ENCODE measurements around the gene RRAGA. TPM values are rescaled to one million over a fixed set of nuclear protein-coding genes. Genes with fewer than 3 reads are reported as not detected.
"Not testable (repeated sequence)": the region's sequence is repeated elsewhere in the genome, so short reads cannot be mapped to it uniquely, and the experiment has no call there.

Gene RRAGA
- total RNA-seq, 6 experiments from 2014 or later, result 34.3 to 47.0 (median 38.9) TPM

DNA sequence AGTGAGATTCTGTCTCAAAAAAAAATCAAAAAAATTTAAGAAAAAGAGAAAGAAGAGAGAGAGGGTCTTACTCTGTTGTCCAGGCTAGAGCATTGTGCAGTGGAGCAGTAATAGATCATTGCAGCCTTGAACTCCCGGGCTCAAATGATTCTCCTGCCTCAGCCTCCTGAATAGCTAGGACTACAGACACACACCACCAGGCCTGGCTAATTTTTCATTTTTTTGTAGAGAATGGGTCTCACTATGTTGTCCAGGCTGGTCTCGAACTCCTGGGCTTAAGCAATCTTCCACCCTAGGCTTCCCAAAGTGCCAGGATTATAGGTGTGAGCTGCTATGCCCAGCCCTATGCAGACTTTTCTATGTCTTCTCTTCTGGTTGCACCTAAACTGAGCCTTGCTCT, 25.0 kb downstream of the RRAGA start:
- Histone ChIP-seq H3K27ac (no peak overlapping the region), H3K4me1 (no peaks in the 10 kb centered on the region), H3K27me3 (no peaks in the 10 kb centered on the region), H3K36me3 (peaks cover 0 to 37% (median 11%) of the 10 kb centered on the region in 4 donors), H3K4me3 (no peak overlapping the region), H3K9me3 (no peaks in the 10 kb centered on the region)
- no peak for ATAC-seq
- DNase-seq, result no peak
- WGBS (ENCODE audit: insufficient coverage, low coverage, low lambda C conversion rate, missing lambda C conversion rate), result 100% methylated on average over 2 of the region's 2 CpGs
- TF ChIP-seq, protein P1, sequence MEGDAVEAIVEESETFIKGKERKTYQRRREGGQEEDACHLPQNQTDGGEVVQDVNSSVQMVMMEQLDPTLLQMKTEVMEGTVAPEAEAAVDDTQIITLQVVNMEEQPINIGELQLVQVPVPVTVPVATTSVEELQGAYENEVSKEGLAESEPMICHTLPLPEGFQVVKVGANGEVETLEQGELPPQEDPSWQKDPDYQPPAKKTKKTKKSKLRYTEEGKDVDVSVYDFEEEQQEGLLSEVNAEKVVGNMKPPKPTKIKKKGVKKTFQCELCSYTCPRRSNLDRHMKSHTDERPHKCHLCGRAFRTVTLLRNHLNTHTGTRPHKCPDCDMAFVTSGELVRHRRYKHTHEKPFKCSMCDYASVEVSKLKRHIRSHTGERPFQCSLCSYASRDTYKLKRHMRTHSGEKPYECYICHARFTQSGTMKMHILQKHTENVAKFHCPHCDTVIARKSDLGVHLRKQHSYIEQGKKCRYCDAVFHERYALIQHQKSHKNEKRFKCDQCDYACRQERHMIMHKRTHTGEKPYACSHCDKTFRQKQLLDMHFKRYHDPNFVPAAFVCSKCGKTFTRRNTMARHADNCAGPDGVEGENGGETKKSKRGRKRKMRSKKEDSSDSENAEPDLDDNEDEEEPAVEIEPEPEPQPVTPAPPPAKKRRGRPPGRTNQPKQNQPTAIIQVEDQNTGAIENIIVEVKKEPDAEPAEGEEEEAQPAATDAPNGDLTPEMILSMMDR (IDR thresholded peaks at IDR 0.05), result no peak
- no peak for TF ChIP-seq POLR2A (IDR thresholded peaks at IDR 0.05)
- intact Hi-C loops (cut with DNase I), result no loop called here

DNA sequence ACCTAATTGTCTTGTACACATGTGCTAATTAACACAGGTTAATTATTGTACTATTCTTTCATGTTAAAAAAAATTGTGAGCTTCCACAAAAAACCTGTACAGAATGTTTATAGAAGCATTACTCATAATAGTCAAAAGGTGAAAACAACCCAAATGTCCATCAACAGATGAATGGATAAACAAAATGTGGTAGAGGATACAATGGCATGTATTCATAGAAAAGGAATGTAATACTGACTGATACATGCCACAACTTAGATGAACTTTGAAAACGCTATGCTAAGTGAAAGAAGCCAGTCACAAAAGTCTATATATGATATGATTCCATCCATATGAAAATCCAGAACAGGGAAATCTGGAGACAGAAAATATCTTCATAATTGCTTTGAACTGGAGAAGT, 25.6 kb downstream of the RRAGA start:
- DNase-seq (no peak), ATAC-seq (no peak)
- no peak overlapping the region for H3K27ac ChIP-seq
- H3K4me3 ChIP-seq, result no peak overlapping the region
- 92% methylated on average over 1 of the region's 1 CpG for WGBS (ENCODE audit: insufficient coverage, low coverage, low lambda C conversion rate, missing lambda C conversion rate)
- H3K4me1 ChIP-seq, result no peaks in the 10 kb centered on the region
- intact Hi-C loops (cut with DNase I), result no loop called here
- H3K27me3 ChIP-seq, result no peaks in the 10 kb centered on the region
- no peaks in the 10 kb centered on the region for H3K9me3 ChIP-seq
- TF ChIP-seq, protein P1 (IDR thresholded peaks at IDR 0.05), result no peak
- no peak for TF ChIP-seq POLR2A (IDR thresholded peaks at IDR 0.05)
- H3K36me3 ChIP-seq, result peaks cover 0 to 33% (median 10%) of the 10 kb centered on the region in 4 donors

DNA sequence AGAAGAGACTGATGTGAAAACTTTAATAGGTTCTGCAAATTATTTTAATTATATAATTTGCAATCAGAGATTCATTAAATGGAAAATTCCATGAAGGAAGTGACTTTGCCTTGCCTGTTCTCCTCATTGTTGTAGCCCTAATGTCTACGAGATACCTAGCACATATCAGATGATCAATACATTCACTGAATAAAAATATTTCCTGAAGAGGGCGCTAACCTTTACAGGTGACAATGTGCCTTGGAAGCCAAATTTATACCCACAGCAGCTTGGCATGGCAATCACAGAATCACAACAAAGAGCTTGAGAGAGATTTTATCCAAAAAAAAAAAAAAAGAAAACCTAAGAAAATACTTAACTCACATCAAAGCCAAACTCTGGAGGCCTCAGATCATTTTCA, 36.1 kb downstream of the RRAGA start:
- TF ChIP-seq, protein P1 (IDR thresholded peaks at IDR 0.05), result peak; percentile 36 to 55 (median 54)
- TF ChIP-seq POLR2A (IDR thresholded peaks at IDR 0.05), result no peak
- peaks cover 5 to 36% (median 15%) of the 10 kb centered on the region in 4 donors for H3K36me3 ChIP-seq
- intact Hi-C loops (cut with DNase I), result no loop called here
- ATAC-seq (peak; percentile 80 to 93 (median 83)), DNase-seq (no peak)
- H3K9me3 ChIP-seq, result no peaks in the 10 kb centered on the region
- no peak overlapping the region for H3K27ac ChIP-seq
- no peaks in the 10 kb centered on the region for H3K27me3 ChIP-seq
- no peak overlapping the region for H3K4me3 ChIP-seq
- H3K4me1 ChIP-seq, result no peaks in the 10 kb centered on the region
- WGBS (ENCODE audit: insufficient coverage, low coverage, low lambda C conversion rate, missing lambda C conversion rate), result 25% methylated on average over 2 of the region's 2 CpGs

DNA sequence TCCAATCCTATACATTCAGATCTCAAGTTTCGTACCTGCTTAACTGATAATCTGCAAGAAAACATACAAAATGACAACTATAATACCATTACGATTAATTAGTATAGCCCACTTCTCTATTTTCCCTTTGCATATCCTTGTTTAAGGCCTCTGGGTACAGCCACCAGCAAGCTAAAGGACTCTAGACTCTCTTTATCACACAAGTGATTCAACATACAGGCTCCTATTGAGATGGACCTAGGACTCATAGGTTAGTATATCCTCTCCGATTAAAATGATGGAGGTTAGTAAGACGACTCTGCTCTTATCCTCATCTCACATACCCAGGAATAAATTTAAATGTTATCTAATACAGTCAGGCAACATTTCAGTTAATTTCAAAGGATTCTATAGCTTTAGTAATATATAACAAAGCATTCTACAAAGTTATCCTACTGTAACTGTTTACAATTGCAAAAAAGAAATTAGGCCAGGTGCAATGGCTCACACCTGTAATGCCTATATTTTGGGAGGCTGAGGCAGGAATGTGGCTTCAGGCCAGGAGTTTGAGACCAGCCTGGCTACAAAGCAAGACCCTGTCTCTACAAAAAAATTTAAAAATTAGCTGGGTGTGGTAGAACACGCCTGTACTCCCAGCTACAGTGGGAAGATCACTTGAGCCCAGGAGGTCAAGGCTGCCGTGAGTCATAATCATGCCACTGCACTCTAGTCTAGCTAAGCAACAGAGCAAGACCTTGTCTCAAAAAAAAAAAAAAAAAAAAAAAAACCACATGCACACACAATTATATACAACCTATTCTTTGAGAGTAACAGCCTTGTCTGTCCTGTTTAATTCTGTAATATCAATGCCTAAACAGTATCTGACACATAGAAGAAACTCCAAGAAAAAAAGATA, 38.1 kb downstream of the RRAGA start:
- Histone ChIP-seq H3K27me3 (no peaks in the 10 kb centered on the region), H3K9me3 (no peaks in the 10 kb centered on the region), H3K4me3 (no peak overlapping the region), H3K36me3 (peaks cover 5 to 44% (median 17%) of the 10 kb centered on the region in 4 donors), H3K4me1 (no peaks in the 10 kb centered on the region), H3K27ac (no peak overlapping the region)
- TF ChIP-seq, protein P1 (IDR thresholded peaks at IDR 0.05), result no peak
- TF ChIP-seq POLR2A (IDR thresholded peaks at IDR 0.05), result no peak
- ATAC-seq (no peak), DNase-seq (no peak)
- intact Hi-C loops (cut with DNase I), result no loop called here
- WGBS (ENCODE audit: insufficient coverage, low coverage, low lambda C conversion rate, missing lambda C conversion rate), result 90% methylated on average over 6 of the region's 6 CpGs

DNA sequence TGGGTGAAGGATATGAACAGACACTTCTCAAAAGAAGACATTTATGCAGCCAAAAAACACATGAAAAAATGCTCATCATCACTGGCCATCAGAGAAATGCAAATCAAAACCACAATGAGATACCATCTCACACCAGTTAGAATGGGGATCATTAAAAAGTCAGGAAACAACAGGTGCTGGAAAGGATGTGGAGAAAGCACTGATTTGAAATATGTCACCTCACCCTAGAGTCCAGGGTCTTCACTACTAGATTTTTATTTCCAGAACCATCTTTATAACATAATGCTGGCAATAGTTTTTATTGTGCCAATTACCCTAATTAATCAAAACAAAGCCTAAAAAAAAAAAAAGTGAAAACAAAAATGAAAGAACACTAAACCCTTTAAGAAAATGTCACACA, 48.2 kb downstream of the RRAGA start:
- Histone ChIP-seq H3K4me1 (peaks cover 0 to 14% (median 6%) of the 10 kb centered on the region in 4 donors), H3K36me3 (peaks cover 0 to 36% (median 5%) of the 10 kb centered on the region in 4 donors)
- H3K4me3 ChIP-seq; intact Hi-C loops (cut with DNase I); H3K27me3 ChIP-seq; ATAC-seq; H3K27ac ChIP-seq; H3K9me3 ChIP-seq; DNase-seq: not testable (repeated sequence)

Data from right lobe of liver (tissue), 6 donors.